HFFc6 (cell line): ENCODE results near the gene TTLL13. TPM values are rescaled to one million over a fixed set of nuclear protein-coding genes. Genes with fewer than 3 reads are reported as not detected.

Experiments
- DNase-seq: peaks from one replicate; pipeline ENCODE4 v3.0.0-alpha.2; 2018
- H3K27ac Mint-ChIP-seq: 2 replicates; pipeline ENCODE4 v1.8.0; 2020; ENCODE audit warnings: mild to moderate bottlenecking, mixed read lengths
- H3K27me3 Mint-ChIP-seq: 2 replicates; pipeline ENCODE4 v1.8.0; 2021; ENCODE audit warnings: mild to moderate bottlenecking, moderate library complexity, mixed read lengths; ENCODE audit not compliant: insufficient read depth
- H3K36me3 Mint-ChIP-seq: 2 replicates; pipeline ENCODE4 v1.8.0; 2021; ENCODE audit warnings: low read depth, mixed read lengths
- H3K4me1 Mint-ChIP-seq: 2 replicates; pipeline ENCODE4 v1.8.0; 2020; ENCODE audit warnings: low read depth, mixed read lengths
- H3K4me3 Mint-ChIP-seq: 2 replicates; pipeline ENCODE4 v1.8.0; 2020; ENCODE audit warnings: mild to moderate bottlenecking, moderate library complexity, mixed read lengths
- H3K9me3 Mint-ChIP-seq: 2 replicates; pipeline ENCODE4 v1.8.0; 2020; ENCODE audit warnings: mild to moderate bottlenecking, mixed read lengths
- CTCF ChIP-seq: fragments of 200-600 bp; sonication (generic); IDR thresholded peaks from 2 replicates; pipeline ENCODE4 v1.5.0; 2021; ENCODE audit warnings: antibody characterized with exemption, mild to moderate bottlenecking
- total RNA-seq, 6 experiments: library from RNA; stranded (reverse); fragmentation: NEBNext Ultra II Directional; extraction: Animal tissue kit (Norgen Biotek cat#: 25700); gene quantifications; 2 replicates in 1 of 6; 3 replicates in 5 of 6; pipeline ENCODE4 v1.2.3, GENCODE V29; 2021

Gene TTLL13
- total RNA-seq, 6 experiments from 2014 or later = 0.07 to 0.14 TPM; not detected in 4

GRCh38 chr15:90212221-90213098 lies 36.9 kb upstream of the TTLL13 start:
- Mint-ChIP-seq H3K27ac (no peak overlapping the region; the same call in 1 of the 2 replicates), H3K27me3 (no peaks in the 10 kb centered on the region), H3K4me1 (peaks cover 11% of the 10 kb centered on the region), H3K4me3 (no peak overlapping the region), H3K36me3 (no peaks in the 10 kb centered on the region; the same call in 1 of the 2 replicates), H3K9me3 (no peaks in the 10 kb centered on the region)
- TF ChIP-seq CTCF = no peak
- no peak for DNase-seq

GRCh38 chr15:90213122-90213817 lies 36.1 kb upstream of the TTLL13 start:
- H3K4me3 Mint-ChIP-seq = no peak overlapping the region
- no peaks in the 10 kb centered on the region; the same call in 1 of the 2 replicates for H3K36me3 Mint-ChIP-seq
- no peak overlapping the region for H3K27ac Mint-ChIP-seq

GRCh38 chr15:90213818-90214204 lies 35.5 kb upstream of the TTLL13 start:
- H3K4me3 Mint-ChIP-seq = no peak overlapping the region
- no peaks in the 10 kb centered on the region for H3K27me3 Mint-ChIP-seq
- no peak for TF ChIP-seq CTCF
- H3K4me1 Mint-ChIP-seq = peaks cover 11% of the 10 kb centered on the region
- DNase-seq = no peak
- H3K9me3 Mint-ChIP-seq = no peaks in the 10 kb centered on the region
- H3K36me3 Mint-ChIP-seq = no peaks in the 10 kb centered on the region; the same call in 1 of the 2 replicates
- H3K27ac Mint-ChIP-seq = no peak overlapping the region

More at GRCh38 chr15:90213122-90213817, 36.1 kb upstream of the TTLL13 start:
- no peak for DNase-seq
- Mint-ChIP-seq H3K27me3 (no peaks in the 10 kb centered on the region), H3K4me1 (peaks cover 11% of the 10 kb centered on the region), H3K9me3 (no peaks in the 10 kb centered on the region)
- TF ChIP-seq CTCF = no peak

- no peaks in the 10 kb centered on the region for H3K27me3 Mint-ChIP-seq
- H3K9me3 Mint-ChIP-seq = no peaks in the 10 kb centered on the region
- H3K36me3 Mint-ChIP-seq = no peaks in the 10 kb centered on the region; the same call in 1 of the 2 replicates
- TF ChIP-seq CTCF = peak; percentile 59
- no peak overlapping the region for H3K27ac Mint-ChIP-seq
- no peak for DNase-seq
- H3K4me1 Mint-ChIP-seq = peaks cover 11% of the 10 kb centered on the region
- no peak overlapping the region for H3K4me3 Mint-ChIP-seq
Observed at GRCh38 chr15:90214553-90215196, 34.7 kb upstream of the TTLL13 start.

- Mint-ChIP-seq H3K4me3 (no peak overlapping the region), H3K4me1 (peaks cover 9% of the 10 kb centered on the region; the same call in 1 of the 2 replicates), H3K9me3 (no peaks in the 10 kb centered on the region), H3K27ac (no peak overlapping the region), H3K27me3 (no peaks in the 10 kb centered on the region), H3K36me3 (no peaks in the 10 kb centered on the region)
- no peak for TF ChIP-seq CTCF
- no peak for DNase-seq
Observed at GRCh38 chr15:90217671-90218394, 31.5 kb upstream of the TTLL13 start.
